Smooth muscle cell (in vitro differentiated cells): ENCODE results near the gene REEP3. TPM values are rescaled to one million over a fixed set of nuclear protein-coding genes. Genes with fewer than 3 reads are reported as not detected.
A peak's percentile ranks its signal among the peaks of the same experiment; 100 is the strongest.

Experiments
- DNase-seq: peaks from one replicate; lab custom pipeline; 2025; ENCODE audit not compliant: unreplicated experiment; lab: John Stamatoyannopoulos, UW
- H2AFZ ChIP-seq: fragments of 200-600 bp; sonication (generic); 2 replicates; pipeline ENCODE4 v1.6.0; 2016; ENCODE audit warnings: antibody characterized with exemption, low read depth, mild to moderate bottlenecking
- H3F3A ChIP-seq: fragments of 200-600 bp; sonication (generic); 2 replicates; pipeline ENCODE4 v1.6.0; 2017; ENCODE audit warnings: antibody characterized with exemption, low read depth
- H3K27ac ChIP-seq: fragments of 200-600 bp; sonication (generic); 2 replicates; pipeline ENCODE4 v1.5.1; 2016; ENCODE audit warnings: low read depth, mild to moderate bottlenecking
- H3K27me3 ChIP-seq: fragments of 200-600 bp; sonication (generic); 2 replicates; pipeline ENCODE4 v1.6.1; 2016; ENCODE audit warnings: low read depth, mild to moderate bottlenecking
- H3K36me3 ChIP-seq: fragments of 200-600 bp; sonication (generic); 2 replicates; pipeline ENCODE4 v1.5.1; 2016; ENCODE audit warnings: low read depth
- H3K4me1 ChIP-seq: fragments of 200-600 bp; sonication (generic); 2 replicates; pipeline ENCODE4 v1.5.1; 2016; ENCODE audit warnings: low read depth
- H3K4me2 ChIP-seq: fragments of 200-600 bp; sonication (generic); 2 replicates; pipeline ENCODE4 v1.6.0; 2016; ENCODE audit warnings: mild to moderate bottlenecking
- H3K4me3 ChIP-seq: fragments of 200-600 bp; sonication (generic); 2 replicates; pipeline ENCODE4 v1.5.1; 2016; ENCODE audit warnings: mild to moderate bottlenecking
- H3K79me2 ChIP-seq: fragments of 200-600 bp; sonication (generic); 2 replicates; pipeline ENCODE4 v1.6.0; 2016; ENCODE audit warnings: low read depth, mild to moderate bottlenecking
- H3K9ac ChIP-seq: fragments of 200-600 bp; sonication (generic); 2 replicates; pipeline ENCODE4 v1.6.0; 2016; ENCODE audit warnings: low read depth
- H3K9me3 ChIP-seq: fragments of 200-600 bp; sonication (generic); replicated peaks from 2 replicates; pipeline ENCODE4 v1.5.1; 2016; ENCODE audit warnings: low read depth
- H4K20me1 ChIP-seq: fragments of 200-600 bp; sonication (generic); 2 replicates; pipeline ENCODE4 v1.6.0; 2016; ENCODE audit warnings: low read depth
- WGBS: methylation state at CpG from one replicate; pipeline ENCODE4 v1.1.7; 2016; ENCODE audit warnings: low lambda C conversion rate; 5-methylcytosine and 5-hydroxymethylcytosine counted together
- polyA plus RNA-seq: library from polyadenylated mRNA; unstranded; fragments of >200 nt; fragmentation: Nextera tagmentation; extraction: Ambion mirVana; gene quantifications from 2 replicates; pipeline ENCODE4 v1.2.1, GENCODE V29; 2016
- total RNA-seq: library from RNA; depleted of rRNA; stranded (reverse); fragments of >200 nt; gene quantifications from 2 replicates; pipeline ENCODE4 v1.2.3, GENCODE V29; 2014
- TF ChIP-seq, protein P1 (sequence below): fragments of 200-600 bp; sonication (generic); IDR thresholded peaks from 2 replicates; pipeline ENCODE4 v1.5.1; 2017; ENCODE audit warnings: borderline replicate concordance, mild to moderate bottlenecking, antibody characterized with exemption; ENCODE audit not compliant: insufficient read depth, poor library complexity, severe bottlenecking

Gene REEP3
- total and polyA plus RNA-seq, 2 experiments from 2014 or later: 42.3 to 80.4 TPM

DNA sequence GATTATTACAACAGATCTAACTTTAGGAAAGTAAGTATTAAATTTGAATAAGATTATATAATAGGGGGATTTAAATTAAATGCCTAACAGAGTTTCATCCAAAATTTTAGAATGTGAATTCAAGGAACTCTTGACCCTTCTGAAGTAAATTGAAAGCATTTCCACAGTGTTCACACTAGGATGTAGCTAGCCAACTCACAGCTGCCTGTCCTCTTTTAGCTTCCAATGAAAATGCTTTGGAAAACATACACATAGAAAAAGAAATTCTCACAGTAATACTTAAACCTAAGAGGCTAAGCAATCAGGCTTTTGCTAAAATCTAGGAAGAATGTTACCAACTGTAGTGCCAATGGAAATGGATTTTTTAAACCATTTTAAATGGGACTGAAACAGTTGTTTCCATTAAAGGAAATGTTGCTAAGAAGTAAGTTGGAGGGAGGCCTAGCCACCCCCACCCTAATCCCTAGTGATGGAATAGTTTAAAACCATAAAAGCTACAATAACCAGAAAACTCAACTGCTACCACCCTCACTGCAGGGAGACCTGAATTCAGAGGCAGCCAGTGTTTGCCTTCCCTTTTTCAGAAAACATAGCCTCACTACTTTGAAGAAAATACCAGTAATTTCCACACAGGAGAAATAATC, 58.3 kb downstream of the REEP3 start:
- Histone ChIP-seq H3K9me3 (no peaks in the 10 kb centered on the region), H3K36me3 (no peaks in the 10 kb centered on the region), H3K79me2 (peaks cover 27% of the 10 kb centered on the region), H3K4me3 (no peak overlapping the region), H4K20me1 (no peaks in the 10 kb centered on the region), H3K4me1 (peaks cover 9% of the 10 kb centered on the region), H3K4me2 (peak overlapping the region; percentile 15), H2AFZ (no peak overlapping the region), H3F3A (no peaks in the 10 kb centered on the region), H3K27ac (peak overlapping the region; percentile 59), H3K27me3 (no peaks in the 10 kb centered on the region), H3K9ac (no peak overlapping the region)
- TF ChIP-seq, protein P1, sequence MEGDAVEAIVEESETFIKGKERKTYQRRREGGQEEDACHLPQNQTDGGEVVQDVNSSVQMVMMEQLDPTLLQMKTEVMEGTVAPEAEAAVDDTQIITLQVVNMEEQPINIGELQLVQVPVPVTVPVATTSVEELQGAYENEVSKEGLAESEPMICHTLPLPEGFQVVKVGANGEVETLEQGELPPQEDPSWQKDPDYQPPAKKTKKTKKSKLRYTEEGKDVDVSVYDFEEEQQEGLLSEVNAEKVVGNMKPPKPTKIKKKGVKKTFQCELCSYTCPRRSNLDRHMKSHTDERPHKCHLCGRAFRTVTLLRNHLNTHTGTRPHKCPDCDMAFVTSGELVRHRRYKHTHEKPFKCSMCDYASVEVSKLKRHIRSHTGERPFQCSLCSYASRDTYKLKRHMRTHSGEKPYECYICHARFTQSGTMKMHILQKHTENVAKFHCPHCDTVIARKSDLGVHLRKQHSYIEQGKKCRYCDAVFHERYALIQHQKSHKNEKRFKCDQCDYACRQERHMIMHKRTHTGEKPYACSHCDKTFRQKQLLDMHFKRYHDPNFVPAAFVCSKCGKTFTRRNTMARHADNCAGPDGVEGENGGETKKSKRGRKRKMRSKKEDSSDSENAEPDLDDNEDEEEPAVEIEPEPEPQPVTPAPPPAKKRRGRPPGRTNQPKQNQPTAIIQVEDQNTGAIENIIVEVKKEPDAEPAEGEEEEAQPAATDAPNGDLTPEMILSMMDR: no peak
- DNase-seq: no peak

DNA sequence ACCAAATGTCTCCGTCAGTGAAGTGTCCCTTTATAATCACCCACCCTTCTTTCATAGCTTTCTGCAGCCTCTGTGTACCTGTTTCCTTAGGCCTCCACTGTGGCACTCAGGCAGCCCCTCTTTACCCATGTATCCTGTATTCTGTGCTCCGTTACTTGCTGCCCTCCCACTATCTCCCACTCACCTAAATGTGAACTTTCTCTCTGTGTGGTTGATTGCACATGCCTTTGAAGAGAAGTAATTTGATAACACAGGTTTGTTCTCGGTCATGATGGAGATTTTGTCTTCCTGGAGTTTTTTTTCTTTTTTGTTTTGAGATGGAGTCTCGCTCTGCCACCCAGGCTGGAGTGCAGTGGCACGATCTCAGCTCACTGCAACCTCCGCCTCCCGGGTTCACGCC, 61.5 kb downstream of the REEP3 start:
- H4K20me1 ChIP-seq: no peaks in the 10 kb centered on the region
- H3F3A ChIP-seq: no peaks in the 10 kb centered on the region
- peaks cover 36% of the 10 kb centered on the region for H3K79me2 ChIP-seq

DNA sequence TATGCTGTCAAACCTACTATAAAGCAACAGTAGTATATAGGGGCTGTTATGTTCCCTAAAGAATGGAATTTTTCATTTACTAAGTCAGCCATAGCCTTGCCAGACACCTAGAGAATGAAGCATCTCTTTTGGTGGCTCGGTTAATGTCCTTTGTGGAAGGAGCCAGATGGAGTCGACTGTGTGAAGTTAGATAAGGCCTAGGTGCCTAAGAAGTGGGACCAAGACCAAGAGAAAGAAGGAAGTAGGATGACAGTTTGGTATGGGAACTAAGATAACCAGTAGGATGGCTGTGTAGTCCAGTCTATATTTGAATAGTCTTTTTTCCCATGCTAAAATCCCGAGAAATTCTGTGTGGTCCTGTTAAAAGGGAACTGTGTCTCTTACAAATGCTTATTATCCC, 62.2 kb downstream of the REEP3 start:
- Histone ChIP-seq H3K9ac (no peak overlapping the region), H3K27ac (no peak overlapping the region), H3K79me2 (peaks cover 36% of the 10 kb centered on the region), H2AFZ (no peak overlapping the region), H3K36me3 (no peaks in the 10 kb centered on the region), H3K4me2 (no peak overlapping the region), H3K9me3 (no peaks in the 10 kb centered on the region), H3K4me3 (no peak overlapping the region), H4K20me1 (no peaks in the 10 kb centered on the region), H3F3A (no peaks in the 10 kb centered on the region), H3K27me3 (no peaks in the 10 kb centered on the region), H3K4me1 (peaks cover 9% of the 10 kb centered on the region)
- 90% methylated on average over 3 of the region's 3 CpGs for WGBS
- TF ChIP-seq, protein P1: no peak
- DNase-seq: no peak

More for the DNA sequence above, 61.5 kb downstream of the REEP3 start:
- Histone ChIP-seq H3K4me1 (peaks cover 9% of the 10 kb centered on the region), H3K4me2 (no peak overlapping the region), H3K36me3 (no peaks in the 10 kb centered on the region), H2AFZ (no peak overlapping the region), H3K9ac (no peak overlapping the region), H3K4me3 (no peak overlapping the region), H3K9me3 (no peaks in the 10 kb centered on the region), H3K27me3 (no peaks in the 10 kb centered on the region), H3K27ac (no peak overlapping the region)
- TF ChIP-seq, protein P1: no peak
- no peak for DNase-seq
- 98% methylated on average over 8 of the region's 8 CpGs for WGBS

DNA sequence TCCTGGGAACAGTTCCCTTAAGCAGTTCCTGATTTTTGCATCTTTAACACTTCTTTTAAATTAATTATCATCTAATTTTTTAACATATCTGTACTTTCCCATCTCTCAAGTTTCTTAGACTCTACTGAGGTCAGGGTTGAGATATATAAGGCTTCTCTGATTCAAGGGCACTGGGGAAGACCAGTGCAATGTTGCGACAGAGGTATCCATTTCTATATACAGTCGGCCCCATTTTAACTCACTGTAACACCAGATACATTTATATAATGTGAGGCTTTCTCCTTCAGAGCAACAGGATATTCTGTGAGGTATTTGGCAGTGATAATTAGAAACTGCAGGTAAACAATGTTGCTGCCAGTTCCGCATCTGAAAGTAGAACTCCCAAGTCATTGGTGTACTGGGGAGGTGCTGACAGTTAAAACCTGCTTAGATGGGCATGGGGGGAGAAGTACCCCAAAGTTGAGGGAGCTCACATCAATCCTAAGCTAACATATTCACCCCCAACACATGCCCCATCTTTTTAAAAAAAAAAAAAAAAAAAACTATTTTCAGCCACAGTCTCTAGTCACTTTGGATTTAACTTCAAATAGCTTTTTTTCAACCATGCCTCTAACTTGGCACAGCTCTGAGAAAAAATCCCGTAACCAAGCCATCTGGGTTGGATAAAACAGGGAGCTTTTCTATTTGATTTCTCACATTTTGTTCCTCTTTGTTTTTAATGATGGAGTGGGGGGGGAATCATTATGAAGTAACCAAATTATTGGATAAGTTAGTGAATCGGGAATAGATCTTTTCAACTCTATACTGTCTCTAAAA, 62.9 kb downstream of the REEP3 start:
- Histone ChIP-seq H3K27ac (no peak overlapping the region), H4K20me1 (no peaks in the 10 kb centered on the region), H3K4me3 (no peak overlapping the region), H3K27me3 (no peaks in the 10 kb centered on the region), H3K4me2 (no peak overlapping the region), H3K36me3 (no peaks in the 10 kb centered on the region), H3K4me1 (peaks cover 8% of the 10 kb centered on the region), H3K79me2 (peaks cover 36% of the 10 kb centered on the region), H3K9me3 (no peaks in the 10 kb centered on the region), H2AFZ (no peak overlapping the region), H3F3A (no peaks in the 10 kb centered on the region), H3K9ac (no peak overlapping the region)
- 91% methylated on average over 5 of the region's 5 CpGs for WGBS
- no peak for DNase-seq
- TF ChIP-seq, protein P1: no peak
